GM12878 (cell line): Measurements from ENCODE around the gene TSEN54. TPM values are rescaled to one million over a fixed set of nuclear protein-coding genes. Genes with fewer than 3 reads are reported as not detected.

ENCODE experiments used
- ATAC-seq: fragments of 200-7000 bp; cut with Tn5 transposase; 3 replicates; pipeline ENCODE4 v1.9.1; 2020; ENCODE audit warnings: mild to moderate bottlenecking, moderate library complexity
- BruUV-seq: library from RNA; stranded (reverse); fragments of 400-500 nt; replicated peaks from 2 replicates; lab custom pipeline; 2021; lab: Mats Ljungman, UMichigan
- CTCF ChIA-PET: fragments of 300-600 bp; sonication (Branson Sonifier 250); formaldehyde crosslinking; extraction: SDS; loops from one replicate; lab custom pipeline; 2021; ENCODE audit warnings: inconsistent platforms; lab: Yijun Ruan, JAX
- POLR2A ChIA-PET: fragments of 350-600 bp; formaldehyde crosslinking; extraction: SDS; loops from one replicate; lab custom pipeline; 2021; ENCODE audit warnings: inconsistent platforms; lab: Charles Lee
- RAD21 ChIA-PET: fragments of 300-600 bp; sonication (Branson Sonifier 250); formaldehyde crosslinking; loops from one replicate; lab custom pipeline; 2023; ENCODE audit warnings: antibody characterized with exemption; ENCODE audit not compliant: unreplicated experiment; lab: Charles Lee
- SMC1A ChIA-PET: fragments of 300-600 bp; sonication (Branson Sonifier 250); formaldehyde crosslinking; loops from one replicate; lab custom pipeline; 2023; ENCODE audit not compliant: unreplicated experiment, uncharacterized antibody; lab: Charles Lee
- DNase-seq: peaks from one replicate; pipeline ENCODE4 v3.0.0-alpha.2; 2011; ENCODE audit warnings: low read depth, low spot score
- FAIRE-seq: peaks from 3 replicates; lab custom pipeline; 2011; peaks lifted over from hg19 to GRCh38; lab: Jason Lieb, UNC
- H2AFZ ChIP-seq: 2 replicates; pipeline ENCODE4 v1.6.0; 2011; ENCODE audit warnings: low read depth, low read length, control low read depth; ENCODE audit not compliant: control insufficient read depth
- H3K27ac ChIP-seq: 2 replicates; pipeline ENCODE4 v1.5.1; 2011; ENCODE audit warnings: control low read depth; ENCODE audit not compliant: control insufficient read depth, insufficient read depth
- H3K27me3 ChIP-seq, 2 experiments: replicated peaks in 1 of 2; 2 replicates each; pipeline versions ENCODE4 v1.6.0 to v1.6.1; 2011; ENCODE audit warnings: low read length in 1 of 2; ENCODE audit not compliant: control insufficient read depth in 2 of 2, insufficient read depth in 2 of 2
- H3K36me3 ChIP-seq, 2 experiments: 2 replicates each; pipeline ENCODE4 v1.5.1; 2011; ENCODE audit warnings: low read length in 1 of 2; ENCODE audit not compliant: control insufficient read depth in 2 of 2, insufficient read depth in 2 of 2
- H3K4me1 ChIP-seq: 2 replicates; pipeline ENCODE4 v1.6.1; 2011; ENCODE audit warnings: mild to moderate bottlenecking, low read length, moderate library complexity, mixed read lengths; ENCODE audit not compliant: control insufficient read depth, insufficient read depth
- H3K4me2 ChIP-seq: 2 replicates; pipeline ENCODE4 v1.6.0; 2011; ENCODE audit warnings: control low read depth; ENCODE audit not compliant: control insufficient read depth, insufficient read depth
- H3K4me3 ChIP-seq: fragments of 200-600 bp; sonication (generic); 2 replicates; pipeline ENCODE4 v1.5.1; 2016
- H3K79me2 ChIP-seq: 2 replicates; pipeline ENCODE4 v1.6.0; 2011; ENCODE audit warnings: low read length; ENCODE audit not compliant: control insufficient read depth, insufficient read depth
- H3K9ac ChIP-seq: 2 replicates; pipeline ENCODE4 v1.8.0; 2011; ENCODE audit warnings: low read length, control low read depth, mixed read lengths; ENCODE audit not compliant: control insufficient read depth, insufficient read depth
- H3K9me3 ChIP-seq: replicated peaks from 3 replicates; pipeline ENCODE4 v1.5.1; 2011; ENCODE audit warnings: mild to moderate bottlenecking, low read length; ENCODE audit not compliant: control insufficient read depth, insufficient read depth
- H4K20me1 ChIP-seq: 2 replicates; pipeline ENCODE4 v1.6.0; 2011; ENCODE audit not compliant: control insufficient read depth, insufficient read depth
- IKZF2 ChIP-seq, 2 experiments: fragments of 450-650 bp; IDR thresholded peaks; 2 replicates each; pipeline ENCODE4 v1.6.1; 2017; ENCODE audit warnings: mild to moderate bottlenecking in 2 of 2, moderate library complexity in 2 of 2
- SRF ChIP-seq, 2 experiments: IDR thresholded peaks; 2 replicates each; pipeline ENCODE4 v1.6.1; 2011; ENCODE audit warnings: low read depth in 2 of 2, low read length in 2 of 2, mild to moderate bottlenecking in 1 of 2, moderate library complexity in 1 of 2
- WGBS: methylation state at CpG from one replicate; pipeline ENCODE4 v1.1.6; 2016; ENCODE audit warnings: low lambda C conversion rate; ENCODE audit not compliant: insufficient replicate concordance, insufficient coverage; ENCODE audit errors: missing lambda C conversion rate; 5-methylcytosine and 5-hydroxymethylcytosine counted together
- in situ Hi-C: fragments of 300-500 bp; cut with MboI; formaldehyde crosslinking; loops from 9 replicates; pipeline ENCODE4 v1.14.3; 2018; ENCODE audit warnings: mixed read lengths
- intact Hi-C: fragments of 100-400 bp; cut with micrococcal nuclease; formaldehyde crosslinking; loops from one replicate; pipeline ENCODE4 v1.14.2; 2022; ENCODE audit not compliant: unreplicated experiment
- polyA plus RNA-seq, 11 experiments: library from polyadenylated mRNA; depleted of rRNA in 4 of 11; unstranded in 6 of 11; stranded (reverse) in 5 of 11; fragments of >200 nt; fragmentation: Nextera tagmentation in 4 of 11; fragmentation: Illumina TruSeq in 1 of 11; extraction: Ambion mirVana in 4 of 11; extraction: Trizol in 1 of 11; gene quantifications; 1 replicate in 1 of 11; 2 replicates in 10 of 11; pipeline versions ENCODE4 v1.2.1 to v1.2.3, GENCODE V29; 2011 to 2016; ENCODE audit warnings: inconsistent platforms in 2 of 11, missing spikeins in 2 of 11, low read depth in 1 of 11
- total RNA-seq, 4 experiments: library from RNA; depleted of rRNA in 3 of 4; stranded (reverse); fragments of >200 nt in 3 of 4; fragmentation: Illumina TruSeq in 1 of 4; extraction: Trizol in 1 of 4; gene quantifications; 2 replicates each; pipeline versions ENCODE4 v1.2.1 to v1.2.3, GENCODE V29; 2013 to 2021

The TSEN54 gene
- total and polyA plus RNA-seq, 10 of the 15 experiments (the other 5 are each of a cell fraction or from before 2014, with no cell fraction given), result 7.1 to 48.0 (median 41.1) TPM

DNA sequence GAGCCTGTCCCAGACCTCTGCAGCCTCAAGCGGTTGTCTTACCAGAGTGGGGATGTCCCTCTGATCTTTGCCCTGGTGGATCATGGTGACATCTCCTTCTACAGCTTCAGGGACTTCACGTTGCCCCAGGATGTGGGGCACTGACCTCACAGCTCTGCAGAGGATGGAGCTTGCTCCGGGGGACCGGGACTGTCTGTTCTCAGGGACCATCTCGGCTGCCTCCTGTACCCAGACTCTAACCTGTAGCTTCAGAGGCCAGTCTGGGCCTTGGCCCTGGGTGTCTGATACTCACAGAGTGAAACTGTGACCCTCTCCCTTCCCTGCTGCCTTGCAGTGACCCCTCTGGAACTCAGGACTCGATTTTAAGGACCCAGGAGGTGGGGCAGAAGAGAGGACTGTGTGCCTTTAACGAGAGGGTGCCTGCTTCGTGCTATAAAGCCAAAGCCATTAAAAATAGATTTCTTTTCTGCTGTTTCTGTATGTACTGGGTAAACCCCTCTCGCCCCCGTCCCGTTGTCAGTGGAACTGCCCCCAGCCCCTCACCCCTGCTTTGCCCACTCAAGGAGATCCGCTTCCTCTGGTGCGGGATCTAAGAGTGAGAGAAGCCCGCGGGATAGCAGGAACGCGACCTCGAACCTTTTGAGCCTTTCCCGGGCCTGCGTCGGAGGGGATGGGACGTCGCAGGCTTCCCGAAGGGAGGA, 8.1 kb downstream of the TSEN54 start:
- RAD21 ChIA-PET, result interaction anchor here (1.2 kb wide), 2 partner anchors 8 to 235 kb away, joined by 5 to 14 read pairs; partner anchors contain the start of genes SLC25A19 and TSEN54
- no peak for TF ChIP-seq IKZF2 (IDR thresholded peaks at IDR 0.05)
- 0 out of 4 replicates have a peak, but pooled peaks have one; percentile 26 to 70 for TF ChIP-seq SRF (IDR thresholded peaks at IDR 0.05; ENCODE audit: low read depth in 2 of 2, low read length in 2 of 2)
- intact Hi-C loops, result no loop called here
- peaks cover 0 to 6% of the 10 kb centered on the region in 2 experiments; a peak in 2 of 4 replicates for H3K27me3 ChIP-seq
- no peak for DNase-seq
- WGBS, result 45% methylated on average over 21 of the region's 24 CpGs
- H3K27ac ChIP-seq, result no peak overlapping the region
- no peaks in the 10 kb centered on the region for H3K79me2 ChIP-seq
- SMC1A ChIA-PET, result interaction anchor here (1.2 to 1.4 kb wide), 2 partner anchors 8 to 97 kb away, joined by 3 to 8 read pairs; partner anchors contain the start of gene TSEN54
- H3K4me1 ChIP-seq, result 0 out of 2 replicates have a peak, but pooled peaks cover 7% of the 10 kb centered on the region
- H3K36me3 ChIP-seq, result peaks cover 0 to 2% of the 10 kb centered on the region in 2 experiments; a peak in 3 of 4 replicates
- POLR2A ChIA-PET, result interaction anchor here (0.6 kb wide), 1 partner anchor 229 kb away, joined by 3 read pairs; no protein-coding TSS in a partner anchor
- CTCF ChIA-PET, result interaction anchor here (0.7 to 1.3 kb wide), 10 partner anchors 8 to 235 kb away, joined by 3 to 11 read pairs (median 4); partner anchors contain the start of genes SLC25A19 and TSEN54
- FAIRE-seq, result no peak
- H2AFZ ChIP-seq, result peak overlapping the region; percentile 29
- H3K9ac ChIP-seq, result no peak overlapping the region
- H3K9me3 ChIP-seq, result no peaks in the 10 kb centered on the region
- no peaks in the 10 kb centered on the region for H4K20me1 ChIP-seq
- no peak; the same call in 2 of the 3 replicates for ATAC-seq
- peak overlapping the region; percentile 91; the same call in 1 of the 2 replicates for H3K4me2 ChIP-seq
- in situ Hi-C loops, result no loop called here
- no TSS peak for BruUV-seq
- H3K4me3 ChIP-seq, result no peak overlapping the region
